Esophagus (tissue), 2 donors: ENCODE measurements around the gene SLCO6A1. TPM values are rescaled to one million over a fixed set of nuclear protein-coding genes. Genes with fewer than 3 reads are reported as not detected.

Experiments used
- H3K27ac ChIP-seq, 2 donors: one replicate each; pipeline ENCODE4 v1.5.1; 2013; ENCODE audit warnings: low read depth in 2 of 2, mild to moderate bottlenecking in 2 of 2, inconsistent platforms in 1 of 2, low read length in 1 of 2, moderate library complexity in 1 of 2
- H3K27me3 ChIP-seq, 2 donors: one replicate each; pipeline ENCODE4 v1.6.1; 2013; ENCODE audit warnings: low read length in 2 of 2, control low read depth in 1 of 2, mild to moderate bottlenecking in 1 of 2; ENCODE audit not compliant: insufficient read depth in 2 of 2, control insufficient read depth in 1 of 2
- H3K36me3 ChIP-seq, 2 donors: one replicate each; pipeline ENCODE4 v1.6.1; 2013; ENCODE audit warnings: low read length in 1 of 2; ENCODE audit not compliant: control insufficient read depth in 2 of 2, insufficient read depth in 2 of 2
- H3K4me1 ChIP-seq, 2 donors: one replicate each; pipeline ENCODE4 v1.6.1; 2013; ENCODE audit warnings: low read length in 1 of 2; ENCODE audit not compliant: control insufficient read depth in 2 of 2, insufficient read depth in 2 of 2
- H3K4me3 ChIP-seq, 2 donors: one replicate each; pipeline ENCODE4 v1.5.1; 2013; ENCODE audit warnings: low read length in 2 of 2, mild to moderate bottlenecking in 2 of 2, low read depth in 1 of 2, moderate library complexity in 1 of 2
- H3K9me3 ChIP-seq, 2 donors: one replicate each; pipeline ENCODE4 v1.6.1; 2013; ENCODE audit warnings: mild to moderate bottlenecking in 2 of 2, low read depth in 1 of 2, low read length in 1 of 2, moderate library complexity in 1 of 2; ENCODE audit not compliant: control insufficient read depth in 2 of 2, insufficient read depth in 1 of 2
- WGBS, 2 donors: extraction: QIAGEN DNeasy Blood & Tissue Kit; methylation state at CpG; one replicate each; pipeline ENCODE4 v1.1.7; 2013; 5-methylcytosine and 5-hydroxymethylcytosine counted together
- polyA plus RNA-seq, 2 donors: library from polyadenylated mRNA; stranded (reverse); fragments of 200-250 nt; gene quantifications; one replicate each; pipeline ENCODE4 v1.2.3, GENCODE V29; 2013
- donor health status: healthy with polysubstance abuse.
- donor health status: Bipolar disorder and iron deficiency.

SLCO6A1 gene, protein sequence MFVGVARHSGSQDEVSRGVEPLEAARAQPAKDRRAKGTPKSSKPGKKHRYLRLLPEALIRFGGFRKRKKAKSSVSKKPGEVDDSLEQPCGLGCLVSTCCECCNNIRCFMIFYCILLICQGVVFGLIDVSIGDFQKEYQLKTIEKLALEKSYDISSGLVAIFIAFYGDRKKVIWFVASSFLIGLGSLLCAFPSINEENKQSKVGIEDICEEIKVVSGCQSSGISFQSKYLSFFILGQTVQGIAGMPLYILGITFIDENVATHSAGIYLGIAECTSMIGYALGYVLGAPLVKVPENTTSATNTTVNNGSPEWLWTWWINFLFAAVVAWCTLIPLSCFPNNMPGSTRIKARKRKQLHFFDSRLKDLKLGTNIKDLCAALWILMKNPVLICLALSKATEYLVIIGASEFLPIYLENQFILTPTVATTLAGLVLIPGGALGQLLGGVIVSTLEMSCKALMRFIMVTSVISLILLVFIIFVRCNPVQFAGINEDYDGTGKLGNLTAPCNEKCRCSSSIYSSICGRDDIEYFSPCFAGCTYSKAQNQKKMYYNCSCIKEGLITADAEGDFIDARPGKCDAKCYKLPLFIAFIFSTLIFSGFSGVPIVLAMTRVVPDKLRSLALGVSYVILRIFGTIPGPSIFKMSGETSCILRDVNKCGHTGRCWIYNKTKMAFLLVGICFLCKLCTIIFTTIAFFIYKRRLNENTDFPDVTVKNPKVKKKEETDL
- polyA plus RNA-seq: under 1 TPM in 1 of 2 donors, not detected in 1; 0.39 TPM

DNA sequence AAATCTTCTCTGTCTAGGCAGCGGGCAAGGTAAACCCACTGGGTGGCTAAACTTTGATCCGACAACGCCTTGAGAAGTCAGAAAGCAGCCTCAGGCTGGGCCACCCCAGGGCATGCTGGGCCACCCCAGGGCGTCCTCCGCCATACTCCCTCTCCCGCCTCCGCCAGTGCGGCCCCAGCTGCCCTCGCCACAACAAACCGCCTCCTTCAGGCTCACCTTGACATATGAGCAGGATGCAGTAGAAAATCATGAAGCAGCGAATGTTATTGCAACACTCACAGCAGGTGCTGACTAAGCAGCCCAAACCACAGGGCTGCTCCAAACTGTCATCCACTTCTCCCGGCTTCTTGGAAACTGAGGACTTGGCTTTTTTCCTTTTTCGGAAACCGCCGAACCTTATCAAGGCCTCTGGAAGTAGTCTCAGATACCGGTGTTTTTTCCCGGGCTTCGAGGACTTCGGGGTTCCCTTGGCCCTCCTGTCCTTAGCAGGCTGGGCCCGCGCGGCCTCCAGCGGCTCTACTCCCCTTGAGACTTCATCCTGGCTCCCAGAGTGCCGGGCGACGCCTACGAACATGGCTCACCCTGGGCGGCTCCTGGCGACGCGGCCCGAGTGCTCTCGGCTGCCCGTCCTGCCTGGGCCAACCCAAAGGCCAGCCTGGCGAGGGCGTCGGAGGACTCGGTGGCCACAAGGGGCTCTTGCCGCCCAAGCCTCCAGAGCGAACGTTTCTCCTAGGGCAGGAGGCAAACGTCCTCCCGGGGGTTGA is at the start of gene SLCO6A1:
SLCO6A1 (minus strand) TSS at position 731 of the 764 bp plus-strand sequence; CDS start at position 574, 157 bp downstream.
- no peaks in the 10 kb centered on the region for H3K4me1 ChIP-seq
- H3K36me3 ChIP-seq: no peaks in the 10 kb centered on the region
- 92 to 94% methylated on average over 40 to 43 of the region's 43 CpGs for WGBS, 2 donors
- H3K4me3 ChIP-seq: no peak within 1 kb of the TSS
- H3K9me3 ChIP-seq: peaks cover 2 to 5% of the 10 kb centered on the region in 2 donors
- no peaks in the 10 kb centered on the region for H3K27me3 ChIP-seq
- H3K27ac ChIP-seq: no peak within 1 kb of the TSS

DNA sequence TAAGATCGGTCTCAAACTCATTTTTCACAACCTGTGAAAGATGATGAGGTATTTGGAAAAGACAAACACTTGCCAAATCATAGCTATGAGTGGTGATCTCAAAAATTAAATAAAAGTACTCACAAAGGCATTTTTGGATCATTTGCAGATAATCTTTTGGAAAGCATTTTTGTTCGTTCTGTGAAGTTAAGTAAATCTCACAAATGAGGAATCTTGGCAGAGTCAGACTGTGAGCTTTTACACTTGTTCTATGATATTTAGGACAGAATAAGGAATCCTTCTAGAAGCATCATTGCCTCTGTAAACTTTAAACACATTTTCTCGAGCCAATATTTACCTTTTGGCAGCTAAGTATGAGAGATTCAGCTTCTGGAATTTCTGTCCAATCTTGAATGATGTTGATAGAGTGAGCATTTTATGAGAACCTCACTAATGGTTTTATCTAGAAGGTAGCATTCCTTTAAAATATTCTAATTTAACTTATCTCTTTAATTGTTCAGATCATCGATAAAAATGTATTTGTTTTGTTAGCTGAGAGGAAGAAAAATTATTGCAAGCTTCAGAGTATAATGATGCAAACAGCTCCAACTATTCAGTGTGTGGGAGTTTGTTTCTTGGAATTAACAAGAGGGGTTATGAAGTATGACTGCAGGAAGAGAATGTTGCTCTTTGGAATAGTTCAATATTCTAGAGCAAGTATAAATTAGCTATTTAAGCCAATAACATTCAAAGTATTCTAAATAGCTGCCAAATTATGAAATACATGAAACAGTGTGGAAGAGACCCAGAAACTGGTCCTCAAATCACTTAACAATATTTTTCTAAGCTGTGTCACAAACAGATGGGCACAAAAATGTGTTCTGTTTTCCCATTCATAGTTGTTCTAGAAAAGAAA is 48.6 kb upstream of the SLCO6A1 start:
- H3K27ac ChIP-seq: no peak overlapping the region
- no peaks in the 10 kb centered on the region for H3K36me3 ChIP-seq
- no peaks in the 10 kb centered on the region for H3K4me1 ChIP-seq
- WGBS, 2 donors: 31 to 33% methylated on average over 4 of the region's 4 CpGs
- H3K4me3 ChIP-seq: no peak overlapping the region
- H3K9me3 ChIP-seq: no peaks in the 10 kb centered on the region
- H3K27me3 ChIP-seq: no peaks in the 10 kb centered on the region

DNA sequence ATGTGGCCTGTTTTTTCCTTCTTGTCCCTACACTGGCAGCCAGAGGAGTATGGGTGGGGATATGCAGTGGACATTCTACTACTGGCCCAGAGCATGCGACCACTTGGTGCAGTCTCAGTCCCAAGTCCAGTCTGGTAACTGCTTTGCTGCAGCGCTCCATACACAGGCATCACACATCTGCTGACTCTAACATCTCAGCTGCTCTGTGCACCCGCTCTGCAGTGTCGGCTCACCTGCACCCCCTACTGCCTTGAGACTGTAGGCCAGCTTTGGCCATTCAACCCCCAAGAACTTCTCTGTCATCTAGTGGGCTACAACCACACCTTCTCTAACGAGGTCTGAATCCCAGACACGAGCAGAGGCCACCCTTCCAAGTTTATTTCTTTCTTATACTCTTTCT is 46.4 kb upstream of the SLCO6A1 start:
- H3K36me3 ChIP-seq: no peaks in the 10 kb centered on the region
- H3K4me3 ChIP-seq: no peak overlapping the region
- H3K4me1 ChIP-seq: no peaks in the 10 kb centered on the region
- no peaks in the 10 kb centered on the region for H3K27me3 ChIP-seq
- H3K9me3 ChIP-seq: peaks cover 0 to 1% of the 10 kb centered on the region in 2 donors
- H3K27ac ChIP-seq: no peak overlapping the region
- WGBS, 2 donors: 65 to 82% methylated on average over 6 of the region's 6 CpGs

DNA sequence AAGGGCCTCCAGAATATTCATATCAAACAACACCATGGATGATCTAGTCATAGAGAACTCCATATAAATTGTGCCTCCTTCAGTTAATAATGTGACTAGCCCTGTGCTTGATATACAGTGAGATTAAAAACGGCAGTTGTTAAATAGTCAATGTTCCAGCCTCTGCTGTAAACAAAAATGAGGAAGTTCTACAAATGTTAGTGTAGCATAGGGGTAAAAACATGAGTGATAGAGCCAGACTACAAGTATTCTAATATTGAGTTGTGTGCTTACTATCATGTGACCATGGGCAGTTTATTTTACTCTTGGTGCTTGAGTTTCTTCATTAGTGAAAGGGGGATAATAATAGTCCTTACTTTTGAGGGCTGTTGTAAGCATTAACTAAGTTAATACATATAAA is 43.3 kb upstream of the SLCO6A1 start:
- no peaks in the 10 kb centered on the region for H3K4me1 ChIP-seq
- no peaks in the 10 kb centered on the region for H3K36me3 ChIP-seq
- no peak overlapping the region for H3K27ac ChIP-seq
- no peaks in the 10 kb centered on the region for H3K27me3 ChIP-seq
- H3K4me3 ChIP-seq: no peak overlapping the region
- H3K9me3 ChIP-seq: peaks cover 0 to 1% of the 10 kb centered on the region in 2 donors
- WGBS, 2 donors: 42 to 62% methylated on average over 1 of the region's 1 CpG

DNA sequence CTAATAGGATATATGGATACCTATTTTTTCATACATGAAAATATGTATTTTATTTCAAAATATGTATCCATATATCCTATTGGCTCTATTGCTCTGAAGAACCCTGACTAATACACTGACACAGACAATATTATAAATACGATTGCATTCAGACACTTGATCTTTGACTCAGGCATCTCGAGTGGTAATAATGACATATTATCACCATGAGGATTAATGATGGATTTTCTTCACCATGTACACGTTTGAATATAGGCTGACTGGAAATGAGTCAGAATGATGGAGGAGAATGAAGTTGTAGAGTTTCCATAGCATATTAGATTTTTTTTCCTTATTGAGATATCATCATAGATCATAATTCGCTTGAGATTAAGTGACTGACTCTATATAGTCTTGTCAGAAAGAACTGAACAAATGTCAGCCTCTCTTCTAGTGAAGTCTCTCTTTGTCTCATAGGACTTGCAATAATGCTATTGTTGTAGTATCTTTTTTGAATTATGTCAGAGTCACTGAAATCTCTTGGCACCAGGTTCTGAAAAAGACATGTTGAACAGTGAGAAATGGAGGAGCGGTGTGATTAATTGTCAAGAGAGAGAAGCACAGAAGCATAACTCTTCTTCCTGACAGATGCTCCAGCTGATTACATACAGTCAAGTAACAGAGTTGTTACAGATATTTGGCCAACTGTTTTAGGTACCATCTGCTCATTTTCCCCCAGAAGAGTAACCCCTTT is 41.4 kb upstream of the SLCO6A1 start:
- no peaks in the 10 kb centered on the region for H3K36me3 ChIP-seq
- no peak overlapping the region for H3K27ac ChIP-seq
- H3K27me3 ChIP-seq: no peaks in the 10 kb centered on the region
- 73 to 75% methylated on average over 5 of the region's 5 CpGs for WGBS, 2 donors
- H3K9me3 ChIP-seq: peaks cover 0 to 1% of the 10 kb centered on the region in 2 donors
- H3K4me1 ChIP-seq: no peaks in the 10 kb centered on the region
- H3K4me3 ChIP-seq: no peak overlapping the region

DNA sequence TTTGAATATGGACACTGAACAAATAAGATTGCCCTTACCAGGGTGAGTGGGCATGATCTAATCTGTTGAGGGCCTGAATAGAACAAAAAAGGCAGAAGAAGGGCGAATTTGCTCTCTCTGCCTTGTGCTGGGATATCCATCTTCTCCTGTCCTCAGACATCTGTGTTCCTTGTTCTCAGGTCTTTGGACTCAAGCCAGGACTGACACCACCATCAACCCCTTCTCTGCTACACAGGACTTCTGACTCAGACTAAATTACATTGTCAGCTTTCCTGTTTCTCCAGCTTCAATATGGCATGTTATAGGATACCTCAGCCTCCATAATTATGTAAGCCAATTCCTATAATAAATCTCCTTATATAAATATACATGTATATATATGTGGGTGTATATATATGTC is 40.8 kb upstream of the SLCO6A1 start:
- 72 to 73% methylated on average over 1 of the region's 1 CpG for WGBS, 2 donors
- Histone ChIP-seq H3K27me3 (no peaks in the 10 kb centered on the region), H3K4me1 (no peaks in the 10 kb centered on the region)

DNA sequence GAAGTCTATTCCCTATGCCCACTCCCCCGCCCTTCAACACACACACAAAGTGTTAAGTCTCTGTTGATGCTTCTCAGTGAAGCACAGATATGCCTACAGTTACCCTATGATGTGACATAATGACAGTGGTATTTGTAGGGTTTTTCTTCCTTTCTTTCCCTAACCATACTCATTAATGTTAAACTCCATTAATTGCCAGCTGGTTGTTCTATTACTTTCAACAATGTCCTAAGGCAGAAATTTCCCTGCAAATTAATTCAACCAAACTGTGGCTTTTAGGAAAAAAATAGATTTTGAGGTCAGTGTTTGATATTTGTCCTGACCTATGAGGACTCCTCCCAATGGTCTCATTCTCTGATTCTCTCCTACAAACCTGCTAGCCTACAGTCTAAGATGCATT is 38.2 kb upstream of the SLCO6A1 start:
- H3K36me3 ChIP-seq: no peaks in the 10 kb centered on the region
- H3K4me1 ChIP-seq: no peaks in the 10 kb centered on the region
- H3K27me3 ChIP-seq: no peaks in the 10 kb centered on the region
- no peak overlapping the region for H3K27ac ChIP-seq
- WGBS, 2 donors: 61 to 78% methylated on average over 1 of the region's 1 CpG
- H3K4me3 ChIP-seq: no peak overlapping the region
- peaks cover 0 to 1% of the 10 kb centered on the region in 2 donors for H3K9me3 ChIP-seq

More for the DNA sequence above, 40.8 kb upstream of the SLCO6A1 start:
- no peak overlapping the region for H3K27ac ChIP-seq
- peaks cover 0 to 1% of the 10 kb centered on the region in 2 donors for H3K9me3 ChIP-seq
- no peaks in the 10 kb centered on the region for H3K36me3 ChIP-seq
- H3K4me3 ChIP-seq: no peak overlapping the region

DNA sequence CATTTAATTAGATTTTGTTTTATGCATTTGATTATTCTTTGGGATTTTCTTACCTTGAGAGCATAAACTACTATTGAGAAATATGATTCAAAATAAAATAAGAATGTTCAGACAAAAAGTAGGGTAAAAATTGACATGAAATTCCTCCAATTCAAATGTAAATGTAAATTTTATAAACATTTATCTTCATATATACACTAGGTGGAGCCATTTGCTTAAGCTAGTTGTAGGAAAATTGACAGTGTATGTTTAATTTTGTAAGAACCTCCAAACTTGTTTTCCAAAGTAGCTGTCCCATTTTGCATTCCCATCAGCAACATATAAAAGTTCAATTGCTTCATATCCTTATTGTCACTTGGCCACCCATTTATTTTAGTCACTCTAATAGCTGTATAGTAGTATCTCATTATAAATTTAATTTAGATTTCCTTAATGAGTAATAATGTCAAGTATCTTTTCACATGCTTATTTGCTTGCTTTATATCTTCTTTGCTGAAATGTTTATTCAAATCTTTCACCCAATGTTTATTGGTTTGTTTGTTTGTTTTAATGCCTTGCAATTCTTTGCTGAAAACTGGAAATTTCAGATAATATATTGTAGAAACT is 37.6 kb upstream of the SLCO6A1 start:
- no peak overlapping the region for H3K27ac ChIP-seq
- no peaks in the 10 kb centered on the region for H3K27me3 ChIP-seq
- no peaks in the 10 kb centered on the region for H3K36me3 ChIP-seq
- no peaks in the 10 kb centered on the region for H3K4me1 ChIP-seq
- peaks cover 0 to 1% of the 10 kb centered on the region in 2 donors for H3K9me3 ChIP-seq
- no peak overlapping the region for H3K4me3 ChIP-seq
